ENCODE measurements around the gene AGTPBP1. TPM values are rescaled to one million over a fixed set of nuclear protein-coding genes. Genes with fewer than 3 reads are reported as not detected.
"Not testable (repeated sequence)": the region's sequence is repeated elsewhere in the genome, so short reads cannot be mapped to it uniquely, and the experiment has no call there.

AGTPBP1 gene
- polyA plus RNA-seq, 1 donor from 2014 or later = 17.5 TPM

GRCh38 chr9:85738509-85738908 lies 3.2 kb downstream of the AGTPBP1 start:
- H3K4me3 Mint-ChIP-seq = peak overlapping the region in 1 of 4 donors; percentile 38
- H3K9me3 Mint-ChIP-seq = no peaks in the 10 kb centered on the region
- H3K27ac Mint-ChIP-seq = no peak overlapping the region
- H3K36me3 Mint-ChIP-seq = peaks cover 2% of the 10 kb centered on the region
- peaks cover 11 to 24% (median 22%) of the 10 kb centered on the region in 3 donors for H3K4me1 Mint-ChIP-seq
- H3K27me3 Mint-ChIP-seq = no peaks in the 10 kb centered on the region

- peaks cover 2% of the 10 kb centered on the region for H3K36me3 Mint-ChIP-seq
- peak overlapping the region in 1 of 4 donors; percentile 46 for H3K4me3 Mint-ChIP-seq
- H3K27me3 Mint-ChIP-seq = no peaks in the 10 kb centered on the region
- H3K9me3 Mint-ChIP-seq = peaks cover 0 to 3% (median 0%) of the 10 kb centered on the region in 3 donors
- H3K4me1 Mint-ChIP-seq = peaks cover 19 to 28% (median 26%) of the 10 kb centered on the region in 3 donors
- peak overlapping the region in 1 of 3 donors; percentile 16 for H3K27ac Mint-ChIP-seq
These were observed 4.1 kb downstream of the AGTPBP1 start for GRCh38 chr9:85737671-85738070.

GRCh38 chr9:85730916-85731630 lies 10.7 kb downstream of the AGTPBP1 start:
- no peak overlapping the region for H3K4me3 Mint-ChIP-seq
- no peak overlapping the region for H3K27ac Mint-ChIP-seq
- H3K4me1 Mint-ChIP-seq = peaks cover 21 to 43% (median 35%) of the 10 kb centered on the region in 3 donors
- H3K9me3 Mint-ChIP-seq = peaks cover 0 to 3% (median 0%) of the 10 kb centered on the region in 3 donors
- H3K36me3 Mint-ChIP-seq = peaks cover 3% of the 10 kb centered on the region
- no peaks in the 10 kb centered on the region for H3K27me3 Mint-ChIP-seq

- no peak overlapping the region for H3K4me3 Mint-ChIP-seq
- H3K27me3 Mint-ChIP-seq = no peaks in the 10 kb centered on the region
- peaks cover 1% of the 10 kb centered on the region for H3K36me3 Mint-ChIP-seq
- no peak overlapping the region for H3K27ac Mint-ChIP-seq
- H3K4me1 Mint-ChIP-seq = peaks cover 18 to 43% (median 34%) of the 10 kb centered on the region in 3 donors
- peaks cover 0 to 3% (median 0%) of the 10 kb centered on the region in 3 donors for H3K9me3 Mint-ChIP-seq
These were observed 11.9 kb downstream of the AGTPBP1 start for GRCh38 chr9:85729882-85730281.

GRCh38 chr9:85727500-85727899 lies 14.3 kb downstream of the AGTPBP1 start:
- Mint-ChIP-seq H3K36me3 (peaks cover 1% of the 10 kb centered on the region), H3K4me1 (peaks cover 7 to 31% (median 24%) of the 10 kb centered on the region in 3 donors), H3K27me3 (no peaks in the 10 kb centered on the region), H3K27ac (no peak overlapping the region), H3K4me3 (no peak overlapping the region), H3K9me3 (no peaks in the 10 kb centered on the region)

- Mint-ChIP-seq H3K4me3 (no peak overlapping the region), H3K27me3 (no peaks in the 10 kb centered on the region), H3K9me3 (no peaks in the 10 kb centered on the region), H3K4me1 (peaks cover 7 to 29% (median 23%) of the 10 kb centered on the region in 3 donors), H3K27ac (no peak overlapping the region), H3K36me3 (peaks cover 5% of the 10 kb centered on the region)
These were observed 15.0 kb downstream of the AGTPBP1 start for GRCh38 chr9:85726737-85727136.

- peak overlapping the region in 1 of 3 donors; percentile 78 for H3K27ac Mint-ChIP-seq
- H3K36me3 Mint-ChIP-seq = peaks cover 14% of the 10 kb centered on the region
- peaks cover 0 to 1% (median 0%) of the 10 kb centered on the region in 3 donors for H3K9me3 Mint-ChIP-seq
- H3K4me3 Mint-ChIP-seq = no peak overlapping the region
- H3K27me3 Mint-ChIP-seq = no peaks in the 10 kb centered on the region
- peaks cover 8 to 18% (median 16%) of the 10 kb centered on the region in 3 donors for H3K4me1 Mint-ChIP-seq
These were observed 18.5 kb downstream of the AGTPBP1 start for GRCh38 chr9:85723215-85723614.

GRCh38 chr9:85719411-85719810 lies 22.3 kb downstream of the AGTPBP1 start:
- not testable (repeated sequence) for H3K9me3 Mint-ChIP-seq, H3K27me3 Mint-ChIP-seq, H3K4me3 Mint-ChIP-seq
- H3K27ac Mint-ChIP-seq = peak overlapping the region in 1 of 3 donors; percentile 73
- peaks cover 13% of the 10 kb centered on the region for H3K36me3 Mint-ChIP-seq
- H3K4me1 Mint-ChIP-seq = peaks cover 25 to 30% (median 29%) of the 10 kb centered on the region in 3 donors

GRCh38 chr9:85717818-85718217 lies 23.9 kb downstream of the AGTPBP1 start:
- not testable (repeated sequence) for H3K4me3 Mint-ChIP-seq, H3K9me3 Mint-ChIP-seq, H3K27me3 Mint-ChIP-seq
- H3K27ac Mint-ChIP-seq = peak overlapping the region in 1 of 3 donors; percentile 44
- peaks cover 13% of the 10 kb centered on the region for H3K36me3 Mint-ChIP-seq
- peaks cover 25 to 30% (median 27%) of the 10 kb centered on the region in 3 donors for H3K4me1 Mint-ChIP-seq

GRCh38 chr9:85717220-85717619 lies 24.5 kb downstream of the AGTPBP1 start:
- Mint-ChIP-seq H3K4me1 (peaks cover 25 to 30% (median 27%) of the 10 kb centered on the region in 3 donors), H3K4me3 (peak overlapping the region in 1 of 4 donors; percentile 52), H3K9me3 (peaks cover 0 to 1% (median 0%) of the 10 kb centered on the region in 3 donors), H3K27me3 (no peaks in the 10 kb centered on the region), H3K27ac (no peak overlapping the region), H3K36me3 (peaks cover 12% of the 10 kb centered on the region)

- H3K4me1 Mint-ChIP-seq = peaks cover 25 to 30% (median 27%) of the 10 kb centered on the region in 3 donors
- peak overlapping the region in 2 of 4 donors; percentile 65 to 74 for H3K4me3 Mint-ChIP-seq
- peaks cover 0 to 1% (median 0%) of the 10 kb centered on the region in 3 donors for H3K9me3 Mint-ChIP-seq
- peak overlapping the region in 2 of 3 donors; percentile 4 to 64 for H3K27ac Mint-ChIP-seq
- H3K27me3 Mint-ChIP-seq = no peaks in the 10 kb centered on the region
- H3K36me3 Mint-ChIP-seq = peaks cover 9% of the 10 kb centered on the region
These were observed 25.5 kb downstream of the AGTPBP1 start for GRCh38 chr9:85716031-85716877.

GRCh38 chr9:85715587-85715986 lies 26.2 kb downstream of the AGTPBP1 start:
- H3K27me3 Mint-ChIP-seq = no peaks in the 10 kb centered on the region
- peaks cover 5% of the 10 kb centered on the region for H3K36me3 Mint-ChIP-seq
- H3K27ac Mint-ChIP-seq = peak overlapping the region; percentile 0 to 64 (median 4)
- peaks cover 23 to 25% (median 25%) of the 10 kb centered on the region in 3 donors for H3K4me1 Mint-ChIP-seq
- H3K9me3 Mint-ChIP-seq = peaks cover 0 to 1% (median 0%) of the 10 kb centered on the region in 3 donors
- H3K4me3 Mint-ChIP-seq = peak overlapping the region in 2 of 4 donors; percentile 17 to 46

- H3K36me3 Mint-ChIP-seq = peaks cover 8% of the 10 kb centered on the region
- H3K9me3 Mint-ChIP-seq = peaks cover 1 to 5% (median 3%) of the 10 kb centered on the region in 3 donors
- H3K4me1 Mint-ChIP-seq = peaks cover 20 to 22% (median 21%) of the 10 kb centered on the region in 3 donors
- peak overlapping the region in 1 of 4 donors; percentile 13 for H3K4me3 Mint-ChIP-seq
- no peak overlapping the region for H3K27ac Mint-ChIP-seq
- no peaks in the 10 kb centered on the region for H3K27me3 Mint-ChIP-seq
These were observed 27.9 kb downstream of the AGTPBP1 start for GRCh38 chr9:85713897-85714296.

- peaks cover 16% of the 10 kb centered on the region for H3K36me3 Mint-ChIP-seq
- H3K27ac Mint-ChIP-seq = no peak overlapping the region
- H3K27me3 Mint-ChIP-seq = no peaks in the 10 kb centered on the region
- no peak overlapping the region for H3K4me3 Mint-ChIP-seq
- H3K9me3 Mint-ChIP-seq = peaks cover 0 to 5% (median 3%) of the 10 kb centered on the region in 3 donors
- H3K4me1 Mint-ChIP-seq = peaks cover 9 to 22% (median 10%) of the 10 kb centered on the region in 3 donors
These were observed 37.0 kb downstream of the AGTPBP1 start for GRCh38 chr9:85704744-85705143.

- Mint-ChIP-seq H3K27me3 (no peaks in the 10 kb centered on the region), H3K4me1 (peaks cover 9 to 24% (median 10%) of the 10 kb centered on the region in 3 donors), H3K27ac (no peak overlapping the region), H3K36me3 (peaks cover 9% of the 10 kb centered on the region), H3K4me3 (no peak overlapping the region), H3K9me3 (no peaks in the 10 kb centered on the region)
These were observed 38.4 kb downstream of the AGTPBP1 start for GRCh38 chr9:85703398-85703797.
